ENCODE measurements around the gene RNF25.

Gene RNF25

DNA sequence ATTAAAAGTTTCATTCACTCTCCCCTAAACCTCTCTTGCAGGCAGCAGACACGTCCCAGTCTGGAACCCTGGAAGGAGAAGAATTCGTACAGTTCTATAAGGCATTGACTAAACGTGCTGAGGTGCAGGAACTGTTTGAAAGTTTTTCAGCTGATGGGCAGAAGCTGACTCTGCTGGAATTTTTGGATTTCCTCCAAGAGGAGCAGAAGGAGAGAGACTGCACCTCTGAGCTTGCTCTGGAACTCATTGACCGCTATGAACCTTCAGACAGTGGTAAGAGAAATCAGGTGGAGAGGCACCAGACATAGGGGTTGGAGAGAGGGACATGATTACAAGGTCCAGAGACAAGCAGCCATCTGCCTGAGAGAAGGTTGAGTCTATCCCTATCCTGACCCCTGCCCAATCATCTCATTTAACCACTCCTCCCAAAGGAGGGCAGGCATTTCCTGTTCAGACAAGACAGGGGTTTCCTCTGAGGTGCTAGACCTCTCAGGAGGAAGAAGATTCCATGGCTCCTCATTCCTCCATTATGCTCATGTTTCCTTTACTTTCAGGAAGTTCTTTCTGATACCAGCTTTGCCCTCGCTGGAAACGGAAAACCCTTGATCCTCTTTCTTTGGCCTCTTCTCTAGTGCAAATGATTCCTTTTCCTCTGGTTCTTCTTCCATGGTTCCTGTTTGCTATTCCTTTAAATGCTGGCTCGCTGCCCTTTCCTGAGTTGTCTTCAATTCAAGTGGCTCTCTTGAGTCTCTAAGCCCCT is 49.0 kb downstream of the RNF25 start:
- DNase-seq = no peak

- DNase-seq = no peak
These were observed 50.8 kb downstream of the RNF25 start for GRCh38 chr2:218621007-218621406.

- no peak for DNase-seq
These were observed 53.5 kb downstream of the RNF25 start for GRCh38 chr2:218618102-218618860.

DNA sequence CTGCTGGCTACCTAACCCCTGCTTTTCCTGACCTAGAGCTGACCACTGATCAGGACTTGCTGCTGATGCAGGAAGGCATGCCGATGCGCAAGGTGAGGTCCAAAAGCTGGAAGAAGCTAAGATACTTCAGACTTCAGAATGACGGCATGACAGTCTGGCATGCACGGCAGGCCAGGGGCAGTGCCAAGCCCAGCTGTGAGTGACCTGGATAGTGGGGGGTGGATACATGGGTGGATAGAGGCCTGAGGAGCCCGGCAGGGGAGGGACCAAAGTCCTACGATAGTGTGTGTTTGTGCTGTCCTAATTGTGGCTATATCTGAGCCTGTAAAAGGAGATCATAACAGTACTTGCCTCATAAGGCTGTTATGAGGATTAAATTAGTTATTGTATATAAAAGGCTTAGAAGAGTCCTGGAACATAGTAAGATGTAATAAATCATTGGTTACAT is 55.9 kb downstream of the RNF25 start:
- DNase-seq = no peak

Measured in CD4-positive, alpha-beta T cell treated with Interleukin-4 for 1 hour (primary cell).